Measurements from ENCODE around the gene SNX30. TPM values are rescaled to one million over a fixed set of nuclear protein-coding genes. Genes with fewer than 3 reads are reported as not detected.

The SNX30 gene
- total and polyA plus RNA-seq, 4 experiments from 2014 or later: 0.73 to 10.9 (median 7.4) TPM

GRCh38 chr9:112785986-112786385 is 35.4 kb downstream of the SNX30 start:
- Histone ChIP-seq H3K4me3 (ENCODE audit: low read length in 2 of 2) (no peak overlapping the region), H3K36me3 (ENCODE audit: insufficient read depth, low read length) (no peaks in the 10 kb centered on the region), H3K4me1 (ENCODE audit: insufficient read depth, low read length) (peaks cover 10% of the 10 kb centered on the region), H3K27me3 (ENCODE audit: insufficient read depth, low read length) (no peaks in the 10 kb centered on the region), H3K27ac (ENCODE audit: low read depth, low read length) (no peak overlapping the region), H3K9me3 (ENCODE audit: control insufficient read depth in 1 of 2, low read length in 2 of 2) (no peaks in the 10 kb centered on the region)
- CTCF ChIA-PET (ENCODE audit: partially characterized antibody): interaction anchor here (0.8 kb wide), 1 partner anchor 33 kb away, joined by 6 read pairs; no protein-coding TSS in a partner anchor
- POLR2A ChIA-PET (ENCODE audit: partially characterized antibody): no interaction called here
- Mint-ChIP-seq H3K9me3 (no peaks in the 10 kb centered on the region), H3K27me3 (no peaks in the 10 kb centered on the region), H3K4me3 (peak overlapping the region in 1 of 8 donors; percentile 30), H3K27ac (peak overlapping the region in 3 of 7 donors; percentile 10 to 57 (median 11)), H3K36me3 (no peaks in the 10 kb centered on the region), H3K4me1 (peaks cover 15 to 73% (median 44%) of the 10 kb centered on the region in 4 donors)
- DNase-seq: no peak
- intact Hi-C loops (cut with micrococcal nuclease): no loop called here

- Histone ChIP-seq H3K27ac (ENCODE audit: low read depth, low read length) (no peak overlapping the region), H3K27me3 (ENCODE audit: insufficient read depth, low read length) (no peaks in the 10 kb centered on the region), H3K36me3 (ENCODE audit: insufficient read depth, low read length) (no peaks in the 10 kb centered on the region), H3K4me3 (ENCODE audit: low read length in 2 of 2) (no peak overlapping the region), H3K4me1 (ENCODE audit: insufficient read depth, low read length) (peaks cover 10% of the 10 kb centered on the region), H3K9me3 (ENCODE audit: control insufficient read depth in 1 of 2, low read length in 2 of 2) (no peaks in the 10 kb centered on the region)
- intact Hi-C loops (cut with micrococcal nuclease): no loop called here
- Mint-ChIP-seq H3K36me3 (no peaks in the 10 kb centered on the region), H3K27me3 (no peaks in the 10 kb centered on the region), H3K9me3 (no peaks in the 10 kb centered on the region), H3K27ac (peak overlapping the region in 2 of 7 donors; percentile 10 to 39), H3K4me1 (peaks cover 15 to 71% (median 43%) of the 10 kb centered on the region in 4 donors), H3K4me3 (peak overlapping the region in 2 of 8 donors; percentile 3 to 6)
- POLR2A ChIA-PET (ENCODE audit: partially characterized antibody): interaction anchor here (0.7 kb wide), 1 partner anchor 40 kb away, joined by 3 read pairs; no protein-coding TSS in a partner anchor
- CTCF ChIA-PET (ENCODE audit: partially characterized antibody): no interaction called here
- no peak for DNase-seq
Observed at GRCh38 chr9:112786829-112787520, 36.4 kb downstream of the SNX30 start.

DNA sequence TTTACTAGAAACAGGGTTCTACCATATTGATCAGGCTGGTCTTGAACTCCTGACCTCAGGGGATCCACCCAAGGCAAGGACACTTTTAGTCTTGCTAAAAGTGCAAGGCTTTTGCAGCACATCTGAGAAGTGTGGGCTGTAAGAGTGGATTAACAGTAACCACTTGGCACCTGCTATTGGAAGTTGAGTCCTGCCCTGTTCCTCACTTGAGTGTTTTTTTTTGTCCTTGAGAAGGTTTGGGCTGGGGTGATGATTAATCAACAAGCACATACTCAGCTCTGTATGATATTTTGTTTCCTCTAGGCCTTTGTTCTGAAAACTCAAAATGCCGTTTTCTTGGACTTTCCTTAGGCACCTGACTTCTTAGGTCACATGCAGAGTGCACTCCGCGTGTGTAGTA is 37.4 kb downstream of the SNX30 start:
- no peak overlapping the region for H3K4me3 ChIP-seq (ENCODE audit: low read length in 2 of 2)
- H3K4me1 ChIP-seq (ENCODE audit: insufficient read depth, low read length): peaks cover 13% of the 10 kb centered on the region
- POLR2A ChIA-PET (ENCODE audit: partially characterized antibody): no interaction called here
- H3K27me3 ChIP-seq (ENCODE audit: insufficient read depth, low read length): no peaks in the 10 kb centered on the region
- no peak overlapping the region for H3K4me3 Mint-ChIP-seq
- no peaks in the 10 kb centered on the region for H3K27me3 Mint-ChIP-seq
- no peaks in the 10 kb centered on the region for H3K36me3 Mint-ChIP-seq
- no peaks in the 10 kb centered on the region for H3K9me3 Mint-ChIP-seq
- DNase-seq: no peak
- H3K9me3 ChIP-seq (ENCODE audit: control insufficient read depth in 1 of 2, low read length in 2 of 2): no peaks in the 10 kb centered on the region
- H3K27ac Mint-ChIP-seq: no peak overlapping the region
- no peaks in the 10 kb centered on the region for H3K36me3 ChIP-seq (ENCODE audit: insufficient read depth, low read length)
- H3K27ac ChIP-seq (ENCODE audit: low read depth, low read length): no peak overlapping the region
- CTCF ChIA-PET (ENCODE audit: partially characterized antibody): no interaction called here
- H3K4me1 Mint-ChIP-seq: peaks cover 9 to 65% (median 39%) of the 10 kb centered on the region in 4 donors
- intact Hi-C loops (cut with micrococcal nuclease): no loop called here

GRCh38 chr9:112789473-112789872 is 38.9 kb downstream of the SNX30 start:
- ChIA-PET CTCF (ENCODE audit: partially characterized antibody) (interaction anchor here (2.3 kb wide), 1 partner anchor 346 kb away, joined by 7 read pairs; no protein-coding TSS in a partner anchor), POLR2A (ENCODE audit: partially characterized antibody) (interaction anchor here (1.2 kb wide), 1 partner anchor 72 kb away, joined by 3 read pairs; the partner anchor contains the start of gene INIP)
- Histone ChIP-seq H3K27ac (ENCODE audit: low read depth, low read length) (no peak overlapping the region), H3K36me3 (ENCODE audit: insufficient read depth, low read length) (no peaks in the 10 kb centered on the region), H3K9me3 (ENCODE audit: control insufficient read depth in 1 of 2, low read length in 2 of 2) (no peaks in the 10 kb centered on the region), H3K4me3 (ENCODE audit: low read length in 2 of 2) (no peak overlapping the region), H3K27me3 (ENCODE audit: insufficient read depth, low read length) (no peaks in the 10 kb centered on the region), H3K4me1 (ENCODE audit: insufficient read depth, low read length) (peaks cover 15% of the 10 kb centered on the region)
- Mint-ChIP-seq H3K36me3 (no peaks in the 10 kb centered on the region), H3K4me1 (peaks cover 12 to 54% (median 35%) of the 10 kb centered on the region in 4 donors), H3K27ac (peak overlapping the region in 3 of 7 donors; percentile 27 to 53 (median 39)), H3K4me3 (no peak overlapping the region), H3K9me3 (no peaks in the 10 kb centered on the region), H3K27me3 (no peaks in the 10 kb centered on the region)
- intact Hi-C loops (cut with micrococcal nuclease): no loop called here
- DNase-seq: no peak

- Mint-ChIP-seq H3K36me3 (no peaks in the 10 kb centered on the region), H3K9me3 (no peaks in the 10 kb centered on the region), H3K27ac (peak overlapping the region in 4 of 7 donors; percentile 1 to 61 (median 37)), H3K4me1 (peaks cover 12 to 48% (median 33%) of the 10 kb centered on the region in 4 donors), H3K4me3 (no peak overlapping the region), H3K27me3 (no peaks in the 10 kb centered on the region)
- ChIA-PET POLR2A (ENCODE audit: partially characterized antibody) (interaction anchor here (1.2 kb wide), 1 partner anchor 72 kb away, joined by 3 read pairs; the partner anchor contains the start of gene INIP), CTCF (ENCODE audit: partially characterized antibody) (interaction anchor here (2.3 kb wide), 1 partner anchor 347 kb away, joined by 7 read pairs; no protein-coding TSS in a partner anchor)
- Histone ChIP-seq H3K4me3 (ENCODE audit: low read length in 2 of 2) (no peak overlapping the region), H3K4me1 (ENCODE audit: insufficient read depth, low read length) (peaks cover 15% of the 10 kb centered on the region), H3K9me3 (ENCODE audit: control insufficient read depth in 1 of 2, low read length in 2 of 2) (no peaks in the 10 kb centered on the region), H3K27me3 (ENCODE audit: insufficient read depth, low read length) (no peaks in the 10 kb centered on the region), H3K27ac (ENCODE audit: low read depth, low read length) (no peak overlapping the region), H3K36me3 (ENCODE audit: insufficient read depth, low read length) (no peaks in the 10 kb centered on the region)
- intact Hi-C loops (cut with micrococcal nuclease): loop anchor here (5.0 kb wide), 2 partner anchors 93 to 703 kb away; no protein-coding TSS in a partner anchor
- no peak for DNase-seq
Observed at GRCh38 chr9:112789891-112790774, 39.6 kb downstream of the SNX30 start.

- H3K4me3 ChIP-seq (ENCODE audit: low read length in 2 of 2): no peak overlapping the region
- H3K27ac ChIP-seq (ENCODE audit: low read depth, low read length): no peak overlapping the region
- Mint-ChIP-seq H3K36me3 (no peaks in the 10 kb centered on the region), H3K4me1 (peaks cover 9 to 37% (median 20%) of the 10 kb centered on the region in 4 donors), H3K9me3 (no peaks in the 10 kb centered on the region), H3K27ac (peak overlapping the region in 2 of 7 donors; percentile 38 to 44), H3K4me3 (no peak overlapping the region), H3K27me3 (no peaks in the 10 kb centered on the region)
- peaks cover 6% of the 10 kb centered on the region for H3K4me1 ChIP-seq (ENCODE audit: insufficient read depth, low read length)
- POLR2A ChIA-PET (ENCODE audit: partially characterized antibody): interaction anchor here (1.1 kb wide), 2 partner anchors 41 to 75 kb away, joined by 4 to 7 read pairs; partner anchors contain the start of gene INIP
- H3K27me3 ChIP-seq (ENCODE audit: insufficient read depth, low read length): no peaks in the 10 kb centered on the region
- intact Hi-C loops (cut with micrococcal nuclease): loop anchor here (1.0 to 5.0 kb wide), 6 partner anchors 38 to 705 kb away; no protein-coding TSS in a partner anchor
- no peaks in the 10 kb centered on the region for H3K9me3 ChIP-seq (ENCODE audit: control insufficient read depth in 1 of 2, low read length in 2 of 2)
- H3K36me3 ChIP-seq (ENCODE audit: insufficient read depth, low read length): no peaks in the 10 kb centered on the region
- CTCF ChIA-PET (ENCODE audit: partially characterized antibody): interaction anchor here (0.6 to 3.7 kb wide), 38 partner anchors 10 to 682 kb away, joined by 3 to 44 read pairs (median 4); partner anchors contain the start of genes HSDL2, INIP and KIAA1958
- DNase-seq: no peak
Observed at GRCh38 chr9:112792670-112793069, 42.1 kb downstream of the SNX30 start.

Measured in CD4-positive, alpha-beta memory T cell (primary cell).